Right renal cortex interstitium (tissue), 3 donors: Measurements from ENCODE around the gene ARID1B. TPM values are rescaled to one million over a fixed set of nuclear protein-coding genes. Genes with fewer than 3 reads are reported as not detected.
"Not testable (repeated sequence)": the region's sequence is repeated elsewhere in the genome, so short reads cannot be mapped to it uniquely, and the experiment has no call there.

Experiments used
- DNase-seq, 3 donors: peaks; one replicate each; pipeline ENCODE4 v3.0.0-alpha.2; 2013; ENCODE audit warnings: low read depth in 3 of 3, low spot score in 2 of 3
- polyA plus RNA-seq, 3 donors: library from polyadenylated mRNA; unstranded; fragments of 120-200 nt; gene quantifications; one replicate each; pipeline ENCODE4 v1.2.1, GENCODE V29; 2013; ENCODE audit not compliant: insufficient read length in 3 of 3

Gene ARID1B
- polyA plus RNA-seq, 3 donors, result 70.1 to 75.5 (median 72.6) TPM

- no peak for DNase-seq
Measured at GRCh38 chr6:157143890-157144798, 367.0 kb downstream of the ARID1B start.

GRCh38 chr6:157144859-157145568 lies 367.8 kb downstream of the ARID1B start:
- DNase-seq, result no peak

GRCh38 chr6:157145656-157146285 lies 368.6 kb downstream of the ARID1B start:
- DNase-seq, result no peak

- not testable (repeated sequence) for DNase-seq
Measured at GRCh38 chr6:157147054-157148026, 370.2 kb downstream of the ARID1B start.

GRCh38 chr6:157148391-157149323 lies 371.5 kb downstream of the ARID1B start:
- DNase-seq, result peak in 1 of 3 donors; percentile 33

- no peak for DNase-seq
Measured at GRCh38 chr6:157150076-157150475, 372.9 kb downstream of the ARID1B start.

- no peak for DNase-seq
Measured at GRCh38 chr6:157151029-157151428, 373.9 kb downstream of the ARID1B start.

GRCh38 chr6:157151989-157152388 lies 374.8 kb downstream of the ARID1B start:
- DNase-seq, result no peak

- DNase-seq, result no peak
Measured at GRCh38 chr6:157152556-157152955, 375.4 kb downstream of the ARID1B start.

- no peak for DNase-seq
Measured at GRCh38 chr6:157155804-157156203, 378.6 kb downstream of the ARID1B start.

- no peak for DNase-seq
Measured at GRCh38 chr6:157157258-157157657, 380.1 kb downstream of the ARID1B start.

- DNase-seq, result no peak
Measured at GRCh38 chr6:157158456-157158855, 381.3 kb downstream of the ARID1B start.

- no peak for DNase-seq
Measured at GRCh38 chr6:157158897-157159296, 381.7 kb downstream of the ARID1B start.

GRCh38 chr6:157159348-157159747 lies 382.2 kb downstream of the ARID1B start:
- no peak for DNase-seq

- DNase-seq, result no peak
Measured at GRCh38 chr6:157161912-157162311, 384.7 kb downstream of the ARID1B start.

- DNase-seq, result no peak
Measured at GRCh38 chr6:157162766-157163433, 385.7 kb downstream of the ARID1B start.

GRCh38 chr6:157163434-157164159 lies 386.4 kb downstream of the ARID1B start:
- no peak for DNase-seq

- DNase-seq, result no peak
Measured at GRCh38 chr6:157164972-157165371, 387.8 kb downstream of the ARID1B start.
